Dendritic cell treated with granulocyte-macrophage colony-stimulating factor and Interleukin-4, amounts not matched to agents 40 ng/mL and 50 ng/mL, for 4 days (primary cell): ENCODE results near the gene DMXL2.

Experiments
- H3K27ac Mint-ChIP-seq: one replicate; pipeline ENCODE4 v1.8.0; 2022; ENCODE audit warnings: mild to moderate bottlenecking, mixed read lengths
- H3K27me3 Mint-ChIP-seq: one replicate; pipeline ENCODE4 v1.8.0; 2022; ENCODE audit warnings: mild to moderate bottlenecking, mixed read lengths
- H3K36me3 Mint-ChIP-seq: one replicate; pipeline ENCODE4 v1.8.0; 2022; ENCODE audit warnings: low read depth, mixed read lengths
- H3K4me1 Mint-ChIP-seq: one replicate; pipeline ENCODE4 v1.8.0; 2022; ENCODE audit warnings: low read depth, mixed read lengths
- H3K4me3 Mint-ChIP-seq: one replicate; pipeline ENCODE4 v1.8.0; 2022; ENCODE audit warnings: mild to moderate bottlenecking, moderate library complexity, mixed read lengths
- H3K9me3 Mint-ChIP-seq: one replicate; pipeline ENCODE4 v1.8.0; 2022; ENCODE audit warnings: mixed read lengths
- intact Hi-C: fragments of 100-400 bp; cut with micrococcal nuclease; formaldehyde crosslinking; loops from one replicate; pipeline ENCODE4 v1.15.0; 2022

Gene DMXL2

GRCh38 chr15:51533672-51534398 lies 88.7 kb downstream of the DMXL2 start:
- intact Hi-C loops = loop anchor here (10.0 kb wide), 1 partner anchor 241 kb away; no protein-coding TSS in a partner anchor
- Mint-ChIP-seq H3K4me3 (no peak overlapping the region), H3K9me3 (peaks cover 13% of the 10 kb centered on the region), H3K27me3 (no peaks in the 10 kb centered on the region), H3K4me1 (peaks cover 14% of the 10 kb centered on the region), H3K27ac (no peak overlapping the region), H3K36me3 (peaks cover 91% of the 10 kb centered on the region)

GRCh38 chr15:51526955-51527354 lies 95.6 kb downstream of the DMXL2 start:
- Mint-ChIP-seq H3K4me3 (no peak overlapping the region), H3K9me3 (peaks cover 13% of the 10 kb centered on the region), H3K4me1 (peaks cover 26% of the 10 kb centered on the region), H3K27ac (peak overlapping the region; percentile 17), H3K27me3 (no peaks in the 10 kb centered on the region), H3K36me3 (peaks cover 98% of the 10 kb centered on the region)
- intact Hi-C loops = no loop called here

- H3K4me3 Mint-ChIP-seq = no peak overlapping the region
- no peaks in the 10 kb centered on the region for H3K9me3 Mint-ChIP-seq
- H3K4me1 Mint-ChIP-seq = peaks cover 17% of the 10 kb centered on the region
- H3K27ac Mint-ChIP-seq = no peak overlapping the region
- intact Hi-C loops = no loop called here
- peaks cover 89% of the 10 kb centered on the region for H3K36me3 Mint-ChIP-seq
- H3K27me3 Mint-ChIP-seq = no peaks in the 10 kb centered on the region
Measured at GRCh38 chr15:51524376-51524775, 98.2 kb downstream of the DMXL2 start.

- Mint-ChIP-seq H3K27me3 (no peaks in the 10 kb centered on the region), H3K9me3 (no peaks in the 10 kb centered on the region), H3K36me3 (peaks cover 88% of the 10 kb centered on the region), H3K4me1 (peaks cover 7% of the 10 kb centered on the region), H3K4me3 (no peak overlapping the region), H3K27ac (no peak overlapping the region)
- intact Hi-C loops = no loop called here
Measured at GRCh38 chr15:51516291-51516690, 106.3 kb downstream of the DMXL2 start.

- H3K9me3 Mint-ChIP-seq = no peaks in the 10 kb centered on the region
- H3K27me3 Mint-ChIP-seq = no peaks in the 10 kb centered on the region
- intact Hi-C loops = no loop called here
- H3K4me3 Mint-ChIP-seq = no peak overlapping the region
- H3K36me3 Mint-ChIP-seq = peaks cover 90% of the 10 kb centered on the region
- H3K4me1 Mint-ChIP-seq = peaks cover 10% of the 10 kb centered on the region
- H3K27ac Mint-ChIP-seq = no peak overlapping the region
Measured at GRCh38 chr15:51505251-51505650, 117.3 kb downstream of the DMXL2 start.

- Mint-ChIP-seq H3K27ac (no peak overlapping the region), H3K4me1 (peaks cover 5% of the 10 kb centered on the region), H3K4me3 (no peak overlapping the region)
Measured at GRCh38 chr15:51503003-51503402, 119.6 kb downstream of the DMXL2 start.

GRCh38 chr15:51499379-51499976 lies 123.1 kb downstream of the DMXL2 start:
- Mint-ChIP-seq H3K27me3 (no peaks in the 10 kb centered on the region), H3K4me3 (no peak overlapping the region), H3K9me3 (no peaks in the 10 kb centered on the region), H3K4me1 (peaks cover 10% of the 10 kb centered on the region), H3K27ac (no peak overlapping the region), H3K36me3 (peaks cover 84% of the 10 kb centered on the region)
- intact Hi-C loops = no loop called here

More at GRCh38 chr15:51503003-51503402, 119.6 kb downstream of the DMXL2 start:
- intact Hi-C loops = no loop called here
- Mint-ChIP-seq H3K36me3 (peaks cover 91% of the 10 kb centered on the region), H3K27me3 (no peaks in the 10 kb centered on the region), H3K9me3 (no peaks in the 10 kb centered on the region)

GRCh38 chr15:51497806-51498205 lies 124.8 kb downstream of the DMXL2 start:
- H3K27me3 Mint-ChIP-seq = no peaks in the 10 kb centered on the region
- no peak overlapping the region for H3K4me3 Mint-ChIP-seq
- intact Hi-C loops = no loop called here
- H3K4me1 Mint-ChIP-seq = peaks cover 10% of the 10 kb centered on the region
- no peak overlapping the region for H3K27ac Mint-ChIP-seq
- peaks cover 83% of the 10 kb centered on the region for H3K36me3 Mint-ChIP-seq
- no peaks in the 10 kb centered on the region for H3K9me3 Mint-ChIP-seq

- peaks cover 10% of the 10 kb centered on the region for H3K4me1 Mint-ChIP-seq
- no peaks in the 10 kb centered on the region for H3K9me3 Mint-ChIP-seq
- H3K36me3 Mint-ChIP-seq = peaks cover 82% of the 10 kb centered on the region
- no peak overlapping the region for H3K4me3 Mint-ChIP-seq
- no peak overlapping the region for H3K27ac Mint-ChIP-seq
- intact Hi-C loops = no loop called here
- H3K27me3 Mint-ChIP-seq = no peaks in the 10 kb centered on the region
Measured at GRCh38 chr15:51496246-51496645, 126.3 kb downstream of the DMXL2 start.

GRCh38 chr15:51494411-51495314 lies 127.9 kb downstream of the DMXL2 start:
- no peak overlapping the region for H3K27ac Mint-ChIP-seq
- H3K27me3 Mint-ChIP-seq = no peaks in the 10 kb centered on the region
- intact Hi-C loops = no loop called here
- no peak overlapping the region for H3K4me3 Mint-ChIP-seq
- H3K4me1 Mint-ChIP-seq = peaks cover 10% of the 10 kb centered on the region
- peaks cover 80% of the 10 kb centered on the region for H3K36me3 Mint-ChIP-seq
- H3K9me3 Mint-ChIP-seq = no peaks in the 10 kb centered on the region

GRCh38 chr15:51493892-51494291 lies 128.7 kb downstream of the DMXL2 start:
- H3K27me3 Mint-ChIP-seq = no peaks in the 10 kb centered on the region
- no peak overlapping the region for H3K4me3 Mint-ChIP-seq
- peaks cover 12% of the 10 kb centered on the region for H3K4me1 Mint-ChIP-seq
- intact Hi-C loops = no loop called here
- H3K27ac Mint-ChIP-seq = no peak overlapping the region
- H3K36me3 Mint-ChIP-seq = peaks cover 78% of the 10 kb centered on the region
- H3K9me3 Mint-ChIP-seq = no peaks in the 10 kb centered on the region

- Mint-ChIP-seq H3K9me3 (no peaks in the 10 kb centered on the region), H3K27ac (no peak overlapping the region), H3K4me1 (peaks cover 15% of the 10 kb centered on the region), H3K36me3 (peaks cover 78% of the 10 kb centered on the region), H3K27me3 (no peaks in the 10 kb centered on the region), H3K4me3 (no peak overlapping the region)
- intact Hi-C loops = no loop called here
Measured at GRCh38 chr15:51492528-51492927, 130.0 kb downstream of the DMXL2 start.

GRCh38 chr15:51491941-51492340 lies 130.6 kb downstream of the DMXL2 start:
- Mint-ChIP-seq H3K4me1 (peaks cover 15% of the 10 kb centered on the region), H3K9me3 (no peaks in the 10 kb centered on the region), H3K27ac (no peak overlapping the region), H3K4me3 (no peak overlapping the region), H3K27me3 (no peaks in the 10 kb centered on the region), H3K36me3 (peaks cover 81% of the 10 kb centered on the region)
- intact Hi-C loops = no loop called here

GRCh38 chr15:51484781-51485180 lies 137.8 kb downstream of the DMXL2 start:
- no peak overlapping the region for H3K27ac Mint-ChIP-seq
- H3K27me3 Mint-ChIP-seq = no peaks in the 10 kb centered on the region
- peaks cover 14% of the 10 kb centered on the region for H3K9me3 Mint-ChIP-seq
- H3K4me3 Mint-ChIP-seq = no peak overlapping the region
- intact Hi-C loops = loop anchor here (10.0 kb wide), 1 partner anchor 60 kb away; no protein-coding TSS in a partner anchor
- H3K4me1 Mint-ChIP-seq = peaks cover 23% of the 10 kb centered on the region
- peaks cover 87% of the 10 kb centered on the region for H3K36me3 Mint-ChIP-seq
